HG02642 (cell line): Measurements from ENCODE around the gene FBXO34.

Experiments
- ATAC-seq: cut with Tn5 transposase; IDR thresholded peaks from one replicate; pipeline ENCODE4 v1.9.1; 2021; ENCODE audit warnings: mild to moderate bottlenecking; ENCODE audit not compliant: unreplicated experiment, poor library complexity

Gene FBXO34

GRCh38 chr14:55270832-55271571, at the start of gene FBXO34:
TSS of gene FBXO34 (plus strand) at chr14:55271421. CDS start at chr14:55350391, 78,970 bp downstream.
- ATAC-seq: peak; percentile 89

- ATAC-seq: no peak
Measured at GRCh38 chr14:55221968-55222367, 49.3 kb upstream of the FBXO34 start.

- ATAC-seq: no peak
Measured at GRCh38 chr14:55223364-55223763, 47.9 kb upstream of the FBXO34 start.

- no peak for ATAC-seq
Measured at GRCh38 chr14:55228261-55228660, 43.0 kb upstream of the FBXO34 start.

- ATAC-seq: no peak
Measured at GRCh38 chr14:55233591-55233990, 37.6 kb upstream of the FBXO34 start.

- ATAC-seq: no peak
Measured at GRCh38 chr14:55238019-55238680, 33.1 kb upstream of the FBXO34 start.

GRCh38 chr14:55239320-55239719, 31.9 kb upstream of the FBXO34 start:
- ATAC-seq: no peak

GRCh38 chr14:55240526-55241178, 30.6 kb upstream of the FBXO34 start:
- no peak for ATAC-seq

- ATAC-seq: no peak
Measured at GRCh38 chr14:55241673-55242072, 29.5 kb upstream of the FBXO34 start.

GRCh38 chr14:55243386-55243785, 27.8 kb upstream of the FBXO34 start:
- no peak for ATAC-seq

GRCh38 chr14:55243813-55244212, 27.4 kb upstream of the FBXO34 start:
- ATAC-seq: no peak

- no peak for ATAC-seq
Measured at GRCh38 chr14:55245657-55246268, 25.5 kb upstream of the FBXO34 start.

- ATAC-seq: no peak
Measured at GRCh38 chr14:55248411-55248810, 22.8 kb upstream of the FBXO34 start.

GRCh38 chr14:55249423-55249822, 21.8 kb upstream of the FBXO34 start:
- ATAC-seq: no peak

- no peak for ATAC-seq
Measured at GRCh38 chr14:55253276-55253675, 17.9 kb upstream of the FBXO34 start.

- ATAC-seq: no peak
Measured at GRCh38 chr14:55254581-55254980, 16.6 kb upstream of the FBXO34 start.

- ATAC-seq: no peak
Measured at GRCh38 chr14:55255979-55256378, 15.2 kb upstream of the FBXO34 start.

GRCh38 chr14:55256586-55256985, 14.6 kb upstream of the FBXO34 start:
- no peak for ATAC-seq

GRCh38 chr14:55265197-55265596, 6.0 kb upstream of the FBXO34 start:
- no peak for ATAC-seq

GRCh38 chr14:55267820-55268219, 3.4 kb upstream of the FBXO34 start:
- ATAC-seq: no peak
